Posterior cingulate gyrus (tissue), 11 donors: ENCODE measurements around the gene PIEZO2.
"Not testable (repeated sequence)": the region's sequence is repeated elsewhere in the genome, so short reads cannot be mapped to it uniquely, and the experiment has no call there.

Experiments used
- DNase-seq, 10 donors: peaks; one replicate each; pipeline versions ENCODE4 v3.0.0 to v3.0.0-alpha.2; 2020 to 2021; ENCODE audit warnings: mixed read lengths in 3 of 10
- intact Hi-C: fragments of 100-400 bp; cut with DNase I; formaldehyde crosslinking; loops from one replicate; pipeline ENCODE4 v1.15.1; 2023

Gene PIEZO2

GRCh38 chr18:10679557-10680270, 469.7 kb downstream of the PIEZO2 start:
- no peak for DNase-seq
- intact Hi-C loops: no loop called here

- no peak for DNase-seq
Observed at GRCh38 chr18:10671441-10671840, 477.9 kb downstream of the PIEZO2 start.

GRCh38 chr18:10670856-10671255, 478.5 kb downstream of the PIEZO2 start:
- intact Hi-C loops: no loop called here
- no peak for DNase-seq

More at GRCh38 chr18:10671441-10671840, 477.9 kb downstream of the PIEZO2 start:
- intact Hi-C loops: no loop called here

GRCh38 chr18:10669441-10670100, 479.8 kb downstream of the PIEZO2 start:
- DNase-seq: no peak
- intact Hi-C loops: no loop called here

- intact Hi-C loops: no loop called here
Observed at GRCh38 chr18:10663750-10664149, 485.6 kb downstream of the PIEZO2 start.

GRCh38 chr18:10661317-10661716, 488.1 kb downstream of the PIEZO2 start:
- no peak for DNase-seq
- intact Hi-C loops: no loop called here

More at GRCh38 chr18:10663750-10664149, 485.6 kb downstream of the PIEZO2 start:
- DNase-seq: no peak

- DNase-seq: no peak
- intact Hi-C loops: no loop called here
Observed at GRCh38 chr18:10660179-10660884, 489.0 kb downstream of the PIEZO2 start.

- DNase-seq: no peak
- intact Hi-C loops: no loop called here
Observed at GRCh38 chr18:10659594-10659993, 489.8 kb downstream of the PIEZO2 start.

GRCh38 chr18:10659000-10659399, 490.4 kb downstream of the PIEZO2 start:
- no peak for DNase-seq
- intact Hi-C loops: no loop called here

- DNase-seq, intact Hi-C loops: not testable (repeated sequence)
Observed at GRCh38 chr18:10644003-10644402, 505.4 kb downstream of the PIEZO2 start.

GRCh38 chr18:10642915-10643524, 506.3 kb downstream of the PIEZO2 start:
- DNase-seq, intact Hi-C loops: not testable (repeated sequence)

GRCh38 chr18:10638539-10638885, 510.9 kb downstream of the PIEZO2 start:
- intact Hi-C loops: not testable (repeated sequence)

GRCh38 chr18:10637858-10638538, 511.4 kb downstream of the PIEZO2 start:
- DNase-seq, intact Hi-C loops: not testable (repeated sequence)

More at GRCh38 chr18:10638539-10638885, 510.9 kb downstream of the PIEZO2 start:
- not testable (repeated sequence) for DNase-seq

- DNase-seq, intact Hi-C loops: not testable (repeated sequence)
Observed at GRCh38 chr18:10629076-10629475, 520.3 kb downstream of the PIEZO2 start.

GRCh38 chr18:10626606-10627213, 522.7 kb downstream of the PIEZO2 start:
- DNase-seq, intact Hi-C loops: not testable (repeated sequence)

GRCh38 chr18:10623606-10624005, 525.8 kb downstream of the PIEZO2 start:
- DNase-seq, intact Hi-C loops: not testable (repeated sequence)

- intact Hi-C loops, DNase-seq: not testable (repeated sequence)
Observed at GRCh38 chr18:10622982-10623381, 526.4 kb downstream of the PIEZO2 start.

- intact Hi-C loops, DNase-seq: not testable (repeated sequence)
Observed at GRCh38 chr18:10620670-10621329, 528.6 kb downstream of the PIEZO2 start.
